Loucy (cell line): ENCODE measurements around the gene NGRN.
"Not testable (repeated sequence)": the region's sequence is repeated elsewhere in the genome, so short reads cannot be mapped to it uniquely, and the experiment has no call there.

Experiments used
- EZH2phosphoT487 ChIP-seq: fragments of 200-600 bp; IDR thresholded peaks from 2 replicates; pipeline ENCODE4 v1.6.1; 2018; ENCODE audit warnings: antibody characterized with exemption, mild to moderate bottlenecking, moderate library complexity, borderline replicate concordance
- TF ChIP-seq, protein P1 (sequence below): fragments of 200-600 bp; sonication (generic); conservative IDR thresholded peaks from 2 replicates; pipeline ENCODE4 v1.5.1; 2014; ENCODE audit warnings: mild to moderate bottlenecking, antibody characterized with exemption, low read length

DNA sequence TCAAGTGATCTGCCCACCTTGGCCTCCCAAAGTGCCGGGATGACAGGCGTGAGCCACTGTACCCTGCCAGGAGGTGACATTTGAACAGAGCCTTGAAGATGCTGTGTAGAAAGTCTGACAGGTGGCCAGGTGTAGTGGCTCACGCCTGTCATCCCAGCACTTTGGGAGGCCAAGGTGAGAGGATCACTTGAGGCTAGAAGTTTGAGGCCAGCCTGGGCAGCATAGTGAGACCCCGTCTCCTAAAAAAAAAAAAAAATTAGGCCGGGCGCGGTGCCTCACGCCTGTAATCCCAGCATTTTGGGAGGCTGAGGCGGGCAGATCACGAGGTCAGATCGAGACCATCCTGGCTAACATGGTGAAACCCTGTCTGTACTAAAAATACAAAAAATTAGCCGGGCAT, 13.0 kb downstream of the NGRN start:
- TF ChIP-seq, protein P1, sequence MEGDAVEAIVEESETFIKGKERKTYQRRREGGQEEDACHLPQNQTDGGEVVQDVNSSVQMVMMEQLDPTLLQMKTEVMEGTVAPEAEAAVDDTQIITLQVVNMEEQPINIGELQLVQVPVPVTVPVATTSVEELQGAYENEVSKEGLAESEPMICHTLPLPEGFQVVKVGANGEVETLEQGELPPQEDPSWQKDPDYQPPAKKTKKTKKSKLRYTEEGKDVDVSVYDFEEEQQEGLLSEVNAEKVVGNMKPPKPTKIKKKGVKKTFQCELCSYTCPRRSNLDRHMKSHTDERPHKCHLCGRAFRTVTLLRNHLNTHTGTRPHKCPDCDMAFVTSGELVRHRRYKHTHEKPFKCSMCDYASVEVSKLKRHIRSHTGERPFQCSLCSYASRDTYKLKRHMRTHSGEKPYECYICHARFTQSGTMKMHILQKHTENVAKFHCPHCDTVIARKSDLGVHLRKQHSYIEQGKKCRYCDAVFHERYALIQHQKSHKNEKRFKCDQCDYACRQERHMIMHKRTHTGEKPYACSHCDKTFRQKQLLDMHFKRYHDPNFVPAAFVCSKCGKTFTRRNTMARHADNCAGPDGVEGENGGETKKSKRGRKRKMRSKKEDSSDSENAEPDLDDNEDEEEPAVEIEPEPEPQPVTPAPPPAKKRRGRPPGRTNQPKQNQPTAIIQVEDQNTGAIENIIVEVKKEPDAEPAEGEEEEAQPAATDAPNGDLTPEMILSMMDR = not testable (repeated sequence)
- not testable (repeated sequence) for TF ChIP-seq EZH2phosphoT487
